GM10248 (cell line): ENCODE results near the gene MIA2.

Source experiments
- CTCF ChIA-PET: fragments of 300-600 bp; sonication (Branson Sonifier 250); formaldehyde crosslinking; extraction: SDS; loops from one replicate; lab custom pipeline; 2021; ENCODE audit warnings: antibody characterized with exemption; lab: Yijun Ruan, JAX
- POLR2A ChIA-PET: fragments of 350-650 bp; sonication (Branson Sonifier 250); formaldehyde crosslinking; extraction: SDS; loops from one replicate; lab custom pipeline; 2020; ENCODE audit warnings: antibody characterized with exemption; lab: Yijun Ruan, JAX
- DNase-seq: peaks from one replicate; pipeline ENCODE4 v3.0.0; 2012; ENCODE audit errors: extremely low spot score
- CTCF ChIP-seq: IDR thresholded peaks from 2 replicates; pipeline ENCODE4 v1.5.1; 2012; ENCODE audit warnings: mild to moderate bottlenecking, low read depth; ENCODE audit errors: extremely low read depth, missing control alignments, control extremely low read depth

MIA2 gene

GRCh38 chr14:39428118-39428517 is 194.4 kb downstream of the MIA2 start:
- CTCF ChIA-PET, result interaction anchor here (4.8 kb wide), 1 partner anchor 41 kb away, joined by 24 read pairs; no protein-coding TSS in a partner anchor
- no peak for TF ChIP-seq CTCF
- POLR2A ChIA-PET, result no interaction called here
- no peak for DNase-seq

DNA sequence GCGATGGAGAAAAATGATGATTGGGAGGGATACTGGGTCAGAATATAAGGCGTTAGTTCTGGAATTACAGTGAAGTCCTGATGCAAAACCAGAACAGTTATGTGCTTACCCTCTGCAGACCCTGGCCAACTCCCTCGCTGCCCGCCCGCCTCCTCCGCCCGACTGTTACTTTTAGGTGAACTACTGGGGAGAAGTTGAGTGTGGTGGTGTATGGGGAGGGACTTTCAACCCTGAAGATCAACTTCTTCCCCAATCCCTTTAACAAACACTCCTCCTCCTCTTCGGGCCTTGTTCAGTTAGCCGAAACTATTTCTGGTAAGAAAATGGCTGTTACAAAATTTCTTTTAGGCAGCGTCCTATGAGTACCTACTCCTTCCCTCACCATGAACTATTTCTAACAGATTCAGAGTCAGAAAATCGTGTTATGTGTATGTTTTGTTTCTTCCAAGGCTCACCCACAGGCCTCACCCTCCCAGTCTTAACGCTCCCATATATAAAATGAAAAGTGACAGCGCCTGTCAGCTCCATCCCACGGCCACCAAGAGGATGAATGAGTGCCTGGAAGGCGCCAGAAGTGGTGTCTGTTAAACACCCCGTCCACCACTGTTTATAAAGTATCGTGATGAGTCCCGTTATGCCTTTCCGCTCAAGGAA is 197.2 kb downstream of the MIA2 start:
- no peak for TF ChIP-seq CTCF
- ChIA-PET CTCF (interaction anchor here (0.9 to 4.4 kb wide), 8 partner anchors 8 to 112 kb away, joined by 3 to 22 read pairs (median 4); no protein-coding TSS in a partner anchor), POLR2A (interaction anchor here (1.4 to 2.2 kb wide), 2 partner anchors 17 to 261 kb away, joined by 3 to 8 read pairs; partner anchors contain the start of gene TRAPPC6B)
- no peak for DNase-seq

- no peak for TF ChIP-seq CTCF
- ChIA-PET POLR2A (interaction anchor here (0.6 to 2.2 kb wide), 4 partner anchors 16 to 329 kb away, joined by 3 to 8 read pairs (median 3); partner anchors contain the start of genes SEC23A and TRAPPC6B), CTCF (interaction anchor here (0.9 to 4.4 kb wide), 7 partner anchors 9 to 112 kb away, joined by 3 to 22 read pairs (median 4); no protein-coding TSS in a partner anchor)
- DNase-seq, result peak; percentile 39
These were observed 197.9 kb downstream of the MIA2 start for GRCh38 chr14:39431416-39432178.

DNA sequence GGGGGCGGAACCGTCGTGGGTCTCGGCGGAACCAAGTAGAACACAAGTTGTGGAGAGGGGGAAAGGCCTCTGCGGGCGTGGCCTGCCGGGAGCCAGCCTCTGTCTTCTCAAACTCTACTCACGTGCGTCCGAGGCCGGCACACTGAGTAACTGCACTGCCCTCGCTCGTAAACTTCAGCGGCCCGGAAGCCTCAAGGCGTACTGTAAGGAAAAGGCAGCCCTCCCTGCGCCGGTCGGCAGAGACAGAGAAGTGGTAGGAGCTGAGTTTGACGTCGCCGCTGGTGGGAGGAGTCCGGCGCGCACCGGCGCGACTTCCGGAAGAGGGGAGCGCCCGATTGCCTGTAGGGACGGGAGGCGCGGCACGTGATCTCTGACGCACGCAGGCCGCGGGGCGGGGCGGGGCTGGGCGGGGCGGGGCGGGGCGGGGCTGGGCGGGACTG is 198.5 kb downstream of the MIA2 start, which contains the start of gene FBXO33:
FBXO33 (minus strand) TSS at position 255 of the 440 bp plus-strand sequence. CDS start 271 bp downstream, outside the sequence.
- ChIA-PET POLR2A (interaction anchor here (0.6 to 2.2 kb wide), 5 partner anchors 8 to 329 kb away, joined by 3 to 8 read pairs (median 3); partner anchors contain the start of genes SEC23A and TRAPPC6B), CTCF (interaction anchor here (1.0 to 4.4 kb wide), 6 partner anchors 9 to 113 kb away, joined by 3 to 40 read pairs (median 7); no protein-coding TSS in a partner anchor)
- peak; percentile 96 for DNase-seq
- TF ChIP-seq CTCF, result no peak

DNA sequence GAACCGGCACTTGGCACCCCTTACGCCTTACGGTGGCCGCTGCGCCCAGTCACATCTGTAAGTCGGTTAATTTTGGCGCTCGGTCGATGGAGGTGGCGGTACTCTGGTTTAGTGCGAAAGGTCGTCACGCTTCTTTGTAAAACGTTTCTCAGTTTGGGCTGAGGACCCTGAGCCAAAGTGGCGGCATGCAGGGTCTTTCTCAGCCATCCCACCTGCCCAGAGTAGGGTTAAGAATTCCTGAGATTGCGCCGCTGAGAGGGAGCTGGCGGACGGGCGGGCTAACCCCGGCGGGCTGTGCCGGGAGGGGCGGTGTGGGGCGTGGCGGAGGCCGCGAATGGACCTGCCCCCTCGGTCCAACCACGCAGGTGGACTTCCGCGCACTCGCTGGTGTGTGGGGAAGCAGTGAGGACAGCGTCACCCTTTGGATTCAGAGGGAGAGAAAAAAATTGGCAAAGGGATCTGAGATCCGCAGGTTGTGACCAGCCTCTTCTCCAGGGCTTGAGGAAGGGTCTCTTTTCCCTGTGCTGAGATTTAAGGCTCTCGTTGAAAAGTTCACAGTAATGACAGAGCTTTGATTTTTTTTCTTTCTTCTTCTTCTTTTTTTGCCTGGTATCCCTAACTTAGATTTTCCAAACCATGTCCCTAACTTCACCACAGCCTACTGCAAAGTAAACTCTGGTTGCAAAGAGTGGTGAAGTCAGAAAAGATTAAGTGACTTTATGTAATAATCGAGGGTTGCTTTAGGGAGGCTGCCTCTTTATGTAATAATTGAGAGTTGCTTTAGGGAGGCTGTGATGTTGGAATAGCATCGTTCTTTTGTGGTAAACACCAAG is 199.1 kb downstream of the MIA2 start:
- POLR2A ChIA-PET, result interaction anchor here (0.6 to 2.2 kb wide), 4 partner anchors 9 to 330 kb away, joined by 3 to 8 read pairs (median 4); partner anchors contain the start of gene SEC23A
- CTCF ChIA-PET, result interaction anchor here (1.0 to 4.4 kb wide), 6 partner anchors 10 to 114 kb away, joined by 3 to 40 read pairs (median 7); no protein-coding TSS in a partner anchor
- TF ChIP-seq CTCF, result no peak
- peak; percentile 75 for DNase-seq

- TF ChIP-seq CTCF, result no peak
- POLR2A ChIA-PET, result interaction anchor here (0.7 kb wide), 1 partner anchor 272 kb away, joined by 5 read pairs; no protein-coding TSS in a partner anchor
- no peak for DNase-seq
- CTCF ChIA-PET, result interaction anchor here (3.3 to 4.4 kb wide), 2 partner anchors 14 to 36 kb away, joined by 22 to 40 read pairs; no protein-coding TSS in a partner anchor
These were observed 199.7 kb downstream of the MIA2 start for GRCh38 chr14:39433452-39433813.
